NCI-H460 (cell line): Measurements from ENCODE around the gene TSTD1. TPM values are rescaled to one million over a fixed set of nuclear protein-coding genes. Genes with fewer than 3 reads are reported as not detected.
"Not testable (repeated sequence)": the region's sequence is repeated elsewhere in the genome, so short reads cannot be mapped to it uniquely, and the experiment has no call there.

Experiments used
- DNase-seq: peaks from one replicate; pipeline ENCODE4 v3.0.0-alpha.2; 2016; ENCODE audit warnings: low read depth; ENCODE audit errors: extremely low read depth
- total RNA-seq: library from RNA; depleted of rRNA; stranded (reverse); fragments of >200 nt; shearing (Covaris generic); gene quantifications from 2 replicates; pipeline ENCODE4 v1.2.3, GENCODE V29; 2014

Gene TSTD1
- total RNA-seq, 1 experiment from 2014 or later = 29.8 TPM

DNA sequence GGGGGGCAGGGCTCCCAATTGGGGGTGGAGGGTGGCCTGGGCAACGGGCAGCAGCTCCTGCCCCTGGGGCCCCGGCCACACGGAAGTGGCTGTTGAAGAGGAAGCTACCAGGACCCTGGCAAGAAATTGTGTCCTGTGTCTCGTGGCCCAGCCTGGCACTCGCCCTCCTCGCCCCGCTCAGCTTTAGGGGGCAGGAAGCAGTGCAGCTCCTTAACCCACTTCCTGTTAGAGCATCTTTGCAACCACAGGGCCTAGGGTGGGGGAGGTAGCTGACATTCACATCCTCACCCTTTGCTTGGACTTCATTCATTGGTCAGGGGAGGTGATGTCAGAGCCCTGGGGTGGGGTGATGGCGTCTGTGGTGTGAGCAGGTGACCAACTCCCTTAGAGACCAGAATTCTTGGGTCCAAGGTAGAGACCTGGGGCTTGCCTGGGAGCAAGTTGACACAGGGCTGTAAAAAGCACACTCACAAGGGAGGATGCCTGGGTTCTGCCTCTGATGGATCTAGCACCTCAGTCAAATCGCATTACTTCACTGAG is 31.0 kb upstream of the TSTD1 start, which contains the start of gene ARHGAP30:
ARHGAP30 (minus strand) TSS at position 161 of the 540 bp plus-strand sequence. CDS start 267 bp downstream, outside the sequence.
- DNase-seq = no peak

DNA sequence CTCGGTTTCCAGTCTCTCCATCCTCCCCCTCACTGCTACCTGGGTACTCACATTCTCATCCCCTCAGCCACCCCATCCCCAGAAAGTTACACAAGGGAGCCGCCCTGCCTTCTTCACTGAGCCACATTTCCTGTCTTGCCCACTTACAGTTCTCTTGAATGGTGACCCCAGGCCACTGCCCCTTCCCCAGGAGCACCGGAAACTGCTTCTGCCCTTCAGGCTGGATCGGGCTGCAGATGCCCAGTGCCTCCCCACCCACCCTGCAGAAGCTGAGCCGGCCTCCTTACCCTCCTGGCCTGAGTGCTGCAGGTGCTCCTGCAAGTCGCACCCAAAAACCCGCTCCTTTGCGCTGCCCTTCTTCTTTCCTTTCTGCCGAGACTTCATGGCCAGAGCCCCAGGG is 30.5 kb upstream of the TSTD1 start:
- no peak for DNase-seq

DNA sequence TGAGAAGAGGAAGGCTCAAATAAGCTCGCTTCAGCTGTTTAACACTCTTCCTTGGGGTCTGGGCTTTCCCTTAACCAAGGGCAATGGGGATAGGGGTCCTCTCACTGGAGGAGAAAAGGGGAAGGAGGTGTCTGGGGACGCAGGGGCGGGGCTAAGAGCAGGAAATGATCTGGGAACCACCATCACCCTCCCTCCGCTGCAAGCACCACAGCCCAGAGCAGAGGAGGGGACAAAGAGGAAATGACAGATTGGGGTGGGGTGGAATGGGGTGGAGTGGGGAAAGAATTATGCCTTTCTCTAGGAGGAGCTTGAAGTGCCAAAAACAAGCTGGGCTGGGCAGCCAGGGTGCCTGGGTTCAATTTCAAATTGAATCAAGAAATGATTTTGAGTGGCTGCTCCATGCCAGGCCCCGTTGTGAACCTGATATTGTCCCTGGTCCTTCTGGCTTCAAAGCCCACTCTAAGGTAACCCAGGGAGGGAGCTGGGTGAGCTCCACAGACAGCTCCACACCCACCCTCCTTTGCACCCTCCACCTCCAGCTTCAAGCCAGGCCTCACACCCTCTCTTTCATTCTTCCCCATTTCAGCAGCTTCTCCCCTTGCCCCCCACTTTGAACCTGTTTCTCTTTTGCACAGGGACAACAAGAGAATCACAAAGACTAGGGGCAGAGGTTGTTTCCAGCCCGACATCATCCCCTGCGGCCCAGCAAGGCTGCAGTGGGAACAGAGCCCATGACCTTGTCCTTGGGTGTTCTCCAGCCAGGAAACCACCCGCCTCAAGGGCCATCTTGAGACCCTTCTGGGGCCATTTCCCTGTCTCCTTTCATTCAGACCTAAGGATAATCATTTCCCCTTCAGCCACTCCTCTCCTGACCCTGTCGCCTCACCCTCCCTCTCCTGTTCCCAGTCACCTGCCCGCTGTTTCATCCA is 29.8 kb upstream of the TSTD1 start:
- no peak for DNase-seq

DNA sequence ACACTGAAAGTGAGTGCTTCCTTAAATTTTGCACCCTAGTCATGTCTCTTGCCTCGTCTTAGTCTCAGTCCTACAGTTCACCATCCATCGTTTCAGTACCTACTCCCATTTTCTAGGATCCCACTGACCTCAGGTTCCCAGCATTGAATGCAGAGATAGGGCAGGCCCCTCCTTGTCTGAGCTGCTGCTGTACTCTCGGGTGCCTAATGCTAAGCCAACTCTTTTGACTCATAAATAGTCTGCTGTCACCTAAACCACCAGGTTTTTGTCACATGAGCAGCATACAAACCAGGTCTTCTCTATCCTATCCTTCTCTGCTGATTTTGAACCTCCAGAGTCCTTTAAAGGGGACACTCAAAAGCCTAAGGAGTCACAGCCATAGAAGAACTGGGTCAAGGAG is 27.9 kb upstream of the TSTD1 start:
- DNase-seq = no peak

DNA sequence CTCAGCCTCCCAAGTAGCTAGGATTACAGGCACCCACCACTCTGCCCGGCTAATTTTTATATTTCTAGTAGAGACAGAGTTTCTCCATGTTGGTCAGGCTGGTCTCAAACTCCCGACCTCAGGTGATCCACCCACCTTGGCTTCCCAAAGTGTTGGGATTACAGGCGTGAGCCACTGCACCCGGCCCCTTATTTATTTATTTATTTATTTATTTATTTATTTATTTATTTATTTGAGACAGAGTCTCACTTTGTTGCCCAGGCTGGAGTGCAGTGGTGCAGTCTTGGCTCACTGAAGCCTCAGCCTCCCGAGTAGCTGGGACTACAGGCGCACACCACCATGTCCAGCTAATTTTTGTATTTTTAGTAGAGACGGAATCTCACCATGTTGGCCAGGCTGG is 26.9 kb upstream of the TSTD1 start:
- DNase-seq = not testable (repeated sequence)

DNA sequence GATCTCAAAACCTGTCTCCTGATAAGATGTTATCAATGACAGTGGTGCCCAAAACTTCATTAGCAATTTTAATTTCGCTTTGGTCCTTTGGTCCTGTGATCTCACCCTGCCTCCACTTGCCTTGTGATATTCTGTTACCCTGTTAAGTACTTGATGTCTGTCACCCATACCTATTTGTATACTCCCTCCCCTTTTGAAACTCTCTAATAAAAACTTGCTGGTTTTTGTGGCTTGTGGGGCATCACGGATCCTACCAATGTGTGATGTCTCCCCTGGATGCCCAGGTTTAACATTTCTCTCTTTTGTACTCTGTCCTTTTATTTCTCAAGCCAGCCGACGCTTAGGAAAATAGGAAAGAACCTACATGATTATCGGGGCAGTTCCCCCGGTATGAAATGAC is 25.2 kb upstream of the TSTD1 start:
- DNase-seq = not testable (repeated sequence)

DNA sequence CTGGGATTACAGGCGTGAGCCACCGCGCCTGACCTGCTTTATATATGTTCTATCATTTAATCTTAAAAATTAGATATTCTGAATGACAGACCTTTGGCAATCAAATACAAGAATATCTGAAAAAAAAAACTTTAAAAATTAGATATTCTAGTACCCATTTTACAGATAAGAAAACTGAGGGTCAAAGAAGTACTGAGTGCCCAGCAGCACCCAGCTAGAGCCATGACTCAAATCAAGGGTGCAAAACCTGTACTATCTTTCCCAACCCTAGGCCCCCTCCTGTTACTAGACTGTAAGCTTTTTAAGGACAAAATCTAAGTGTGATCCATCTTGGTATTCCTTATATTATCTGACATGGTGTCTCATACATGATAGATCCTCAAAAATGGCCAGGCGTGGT is 22.7 kb upstream of the TSTD1 start:
- no peak for DNase-seq

DNA sequence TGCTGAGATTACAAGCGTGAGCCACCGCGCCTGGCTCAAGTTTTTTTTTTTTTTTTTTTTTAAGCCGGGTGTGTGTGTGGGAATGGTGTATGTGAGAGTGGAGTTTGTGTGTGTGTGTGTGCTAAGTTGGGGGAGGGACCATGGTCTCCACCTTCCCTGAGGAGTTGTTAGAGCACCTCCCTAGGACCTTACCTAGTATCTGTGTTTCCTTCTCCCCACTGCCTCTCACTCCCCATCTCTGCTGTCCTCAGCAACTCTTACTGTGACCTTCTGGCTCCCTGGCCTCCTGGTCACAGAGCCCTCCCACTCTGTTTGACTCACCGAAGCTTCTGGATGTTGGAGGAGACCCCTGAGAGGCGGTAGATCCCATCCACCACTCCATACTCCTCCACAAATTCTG is 20.5 kb upstream of the TSTD1 start:
- no peak for DNase-seq

DNA sequence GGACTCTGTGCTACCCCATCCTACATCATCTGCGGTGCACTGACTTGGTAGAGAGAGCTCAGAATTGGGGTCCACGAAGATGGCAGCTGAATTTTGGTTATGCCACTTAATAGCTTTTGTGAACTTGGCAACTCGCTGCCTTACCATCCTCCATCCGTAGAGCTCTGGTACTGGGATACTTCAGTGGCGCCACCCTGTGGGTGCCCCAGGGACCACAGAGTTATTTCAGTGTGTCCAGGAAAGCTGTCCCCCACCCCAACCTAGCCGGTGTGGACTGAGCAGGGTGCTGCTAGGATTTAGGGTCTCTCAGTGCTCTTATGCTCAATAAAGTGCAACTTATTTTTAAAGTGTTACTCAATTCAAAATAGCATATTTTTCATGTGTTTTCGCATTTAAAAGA is 16.0 kb upstream of the TSTD1 start:
- no peak for DNase-seq

DNA sequence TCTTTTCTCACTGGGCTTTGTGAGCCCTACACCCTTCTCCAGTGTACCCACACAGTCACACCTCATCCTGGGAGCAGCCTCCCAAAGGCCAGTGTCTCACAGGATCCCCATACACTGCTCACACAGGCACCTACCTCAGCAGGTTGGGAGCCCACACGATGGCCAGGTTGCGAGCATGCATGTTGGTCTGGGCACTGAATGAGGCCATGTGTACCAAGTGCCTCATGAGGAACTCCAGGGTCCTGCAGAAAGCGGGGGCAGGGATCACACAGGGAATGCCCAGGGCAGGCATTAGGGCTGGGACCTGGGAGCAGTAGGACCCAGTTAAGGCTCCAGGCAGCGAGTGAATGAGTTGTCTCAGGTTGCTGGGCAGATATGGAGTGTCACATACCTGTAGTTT is 15.5 kb upstream of the TSTD1 start:
- DNase-seq = no peak

DNA sequence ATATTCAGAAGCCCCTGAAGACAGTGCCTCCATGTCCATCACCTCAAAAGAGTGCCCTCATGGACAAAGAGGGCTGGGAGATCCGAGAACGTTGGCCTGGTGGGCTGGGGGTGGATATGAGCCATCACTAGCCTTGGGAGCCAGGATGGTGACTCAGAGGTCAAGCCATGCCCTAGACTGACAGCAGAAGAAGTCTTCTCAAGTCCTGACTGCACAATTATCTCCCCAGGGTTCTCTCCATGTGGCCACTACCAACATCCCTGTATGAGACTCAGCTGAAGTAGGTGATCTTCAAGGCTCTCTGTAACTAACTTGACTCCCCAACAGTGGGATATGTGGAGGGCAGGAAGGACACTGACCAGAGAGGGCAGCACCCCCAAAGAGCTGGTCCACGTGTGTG is 14.1 kb upstream of the TSTD1 start:
- no peak for DNase-seq

DNA sequence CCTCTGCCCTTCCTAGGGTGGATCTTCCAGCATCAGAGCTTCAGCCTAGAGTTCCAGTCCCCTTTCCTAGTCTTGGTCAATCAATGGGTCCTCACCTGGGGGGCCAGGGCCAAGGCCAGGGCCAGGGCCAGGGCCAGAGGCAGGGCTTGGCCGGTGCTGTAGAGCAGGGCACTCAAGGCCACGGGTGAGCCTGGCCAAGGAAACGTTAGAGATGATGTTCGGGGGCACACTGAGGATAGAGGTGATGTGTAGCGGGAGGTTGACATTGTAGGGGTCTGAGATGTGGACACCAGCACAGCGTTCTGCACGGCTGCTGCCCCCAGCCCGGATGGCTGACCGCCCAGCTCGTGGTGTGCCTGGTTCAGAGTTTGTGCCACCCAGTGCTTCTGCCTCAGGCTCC is 12.5 kb upstream of the TSTD1 start:
- DNase-seq = no peak

DNA sequence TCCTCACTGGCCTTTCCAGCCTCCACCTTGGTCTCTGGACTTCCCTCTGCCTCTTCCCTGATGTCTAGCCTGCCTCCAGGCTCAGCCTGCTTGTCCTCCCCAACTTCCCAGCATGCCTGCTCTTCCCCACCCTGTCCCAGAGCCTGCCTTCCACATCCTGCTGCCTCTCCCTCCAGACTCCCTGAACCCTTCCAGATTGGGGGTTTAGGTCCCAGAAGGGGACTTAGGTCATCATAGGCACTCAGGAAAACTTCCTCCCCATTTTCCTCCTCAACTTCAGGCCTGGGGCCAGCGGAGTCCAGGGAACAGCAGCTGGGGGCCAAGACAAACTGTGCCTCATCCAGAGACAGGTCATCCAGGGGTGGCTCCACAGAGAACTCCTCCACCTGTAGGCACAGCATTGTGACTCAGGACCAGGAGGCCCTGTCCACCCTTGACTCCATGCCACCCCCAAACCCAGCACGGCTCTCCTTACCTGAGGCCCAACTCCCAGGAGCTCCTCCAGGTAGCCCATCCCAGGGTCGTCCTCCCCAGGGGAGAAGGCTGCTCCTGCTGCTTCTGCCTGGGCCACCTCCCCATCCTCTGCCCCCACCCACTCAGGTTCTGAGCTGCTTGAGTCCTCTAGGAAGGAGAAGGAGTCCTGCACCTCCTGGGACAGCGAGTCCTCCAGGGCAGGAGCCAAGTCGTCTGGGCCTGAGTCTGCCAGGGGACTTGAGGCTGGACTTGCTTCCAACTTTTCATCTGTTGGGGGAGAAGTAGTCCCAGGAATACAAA is 10.4 kb upstream of the TSTD1 start:
- DNase-seq = no peak

DNA sequence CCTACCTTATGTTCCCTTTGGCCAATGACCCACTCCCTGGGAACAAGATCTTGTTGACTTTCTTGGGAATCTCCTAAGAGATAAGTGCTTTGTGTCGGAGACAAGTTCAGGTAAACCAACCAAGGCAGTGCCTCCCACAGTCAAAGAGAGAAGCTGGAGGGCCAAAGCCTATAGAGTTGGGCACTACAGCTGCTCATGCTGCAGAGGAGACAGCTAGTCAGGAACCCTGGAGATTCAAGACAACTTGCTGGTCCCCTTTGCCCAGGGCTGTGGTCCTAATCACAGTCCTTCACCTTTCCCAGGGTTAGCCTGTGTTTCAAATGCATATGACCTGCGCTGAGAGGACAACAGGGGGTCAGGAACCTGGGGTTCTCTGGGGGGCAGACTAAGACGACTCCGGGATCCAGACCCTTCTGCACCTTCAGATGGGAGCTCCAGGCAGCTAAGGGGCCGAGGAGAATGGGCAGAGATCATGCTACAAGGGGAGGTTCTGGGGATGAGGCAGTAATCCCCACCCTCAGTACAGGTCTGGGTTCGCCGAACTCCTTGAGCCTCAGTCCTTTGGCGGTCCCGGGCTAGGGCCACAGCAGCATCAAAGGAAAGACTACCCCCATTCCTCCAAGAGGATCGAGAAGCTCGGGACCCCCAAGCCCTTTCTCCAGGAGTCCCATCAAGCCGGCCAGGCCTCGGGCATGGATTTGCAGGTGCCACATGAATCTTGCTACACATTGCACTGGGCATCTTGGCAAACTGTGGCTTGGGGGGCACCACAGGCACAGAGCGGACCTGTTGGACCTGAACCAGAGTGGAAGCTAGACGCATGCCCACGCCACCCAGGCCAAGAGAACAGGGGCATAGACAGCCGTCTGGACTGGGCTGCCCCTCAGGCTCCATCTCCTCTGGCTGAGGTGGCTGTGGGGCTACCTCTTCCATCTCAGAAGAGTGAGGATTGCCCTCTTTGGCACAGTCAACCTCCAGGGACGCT is 9.0 kb upstream of the TSTD1 start:
- no peak for DNase-seq

DNA sequence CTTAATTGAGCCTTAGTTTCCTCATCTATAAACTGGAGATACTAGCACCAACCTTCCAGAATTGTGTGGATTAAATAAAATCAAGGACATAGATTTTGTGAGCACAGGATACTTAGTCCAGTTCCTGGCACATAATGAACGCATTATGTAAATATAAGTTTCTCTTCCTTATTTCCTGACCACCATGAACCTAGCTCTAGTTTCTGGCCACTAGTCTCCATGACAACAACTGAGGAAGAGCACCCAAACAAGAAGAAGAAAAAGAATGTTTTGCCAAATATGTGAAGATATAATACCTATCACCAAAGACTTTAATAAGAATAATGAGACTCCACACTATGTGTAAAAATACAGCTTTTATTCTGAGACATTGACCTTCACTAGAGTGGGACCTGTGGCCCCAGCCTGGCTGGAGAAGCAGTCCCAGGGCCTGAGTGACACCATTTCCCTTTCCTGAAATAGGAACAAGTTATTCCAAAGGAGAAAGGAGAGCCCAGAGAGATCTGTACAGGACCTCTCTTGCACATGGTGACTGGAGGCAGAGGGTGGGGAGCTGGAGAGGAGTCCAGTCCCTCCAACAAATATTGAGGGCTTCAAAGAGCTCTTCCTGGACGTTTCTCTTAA is 8.0 kb upstream of the TSTD1 start:
- no peak for DNase-seq

DNA sequence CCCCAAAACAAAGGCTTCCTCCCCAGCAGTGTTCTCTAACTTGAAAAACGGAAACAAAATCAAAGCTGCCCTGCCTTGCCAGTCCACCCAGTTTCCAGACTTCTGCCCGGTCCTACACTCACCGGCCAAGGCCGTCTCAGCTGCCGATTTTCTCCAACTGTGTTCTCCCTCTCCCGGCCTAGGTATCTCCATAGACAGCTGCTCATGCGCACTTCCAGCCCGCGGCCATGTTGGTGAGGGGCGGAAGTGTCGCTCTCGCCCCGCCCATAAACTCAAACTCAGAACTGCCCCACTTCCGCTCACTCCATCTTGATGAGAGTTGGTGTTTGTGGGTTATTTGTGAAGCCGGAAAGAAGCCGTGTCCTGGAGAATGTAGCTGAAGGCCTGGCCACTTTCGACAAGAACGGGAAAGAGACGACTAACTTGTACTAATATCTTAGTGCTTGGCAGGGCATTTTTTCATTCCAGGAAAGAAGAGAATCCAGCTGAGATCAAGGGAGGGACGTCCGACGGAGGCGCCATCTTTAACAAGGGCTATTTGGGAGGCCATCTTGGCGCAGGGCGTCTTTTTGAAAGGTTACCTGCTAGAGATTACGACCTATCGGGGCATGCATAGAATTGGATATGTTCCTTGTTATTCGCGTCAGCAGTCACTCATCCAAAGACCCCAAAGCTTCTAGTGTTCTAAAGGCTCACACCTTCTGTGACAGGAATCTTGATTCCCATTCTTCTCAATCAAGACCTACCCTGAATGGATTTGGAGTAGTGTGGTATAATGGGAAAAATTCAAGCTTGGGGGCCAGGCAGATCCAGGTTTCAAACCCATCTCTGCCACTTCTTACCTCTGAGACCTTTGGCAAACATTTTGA is 7.2 kb upstream of the TSTD1 start, which contains the start of gene USF1:
USF1 (minus strand) TSS at position 242 of the 869 bp plus-strand sequence. CDS start 2,702 bp downstream, outside the sequence.
- peak; percentile 97 for DNase-seq

DNA sequence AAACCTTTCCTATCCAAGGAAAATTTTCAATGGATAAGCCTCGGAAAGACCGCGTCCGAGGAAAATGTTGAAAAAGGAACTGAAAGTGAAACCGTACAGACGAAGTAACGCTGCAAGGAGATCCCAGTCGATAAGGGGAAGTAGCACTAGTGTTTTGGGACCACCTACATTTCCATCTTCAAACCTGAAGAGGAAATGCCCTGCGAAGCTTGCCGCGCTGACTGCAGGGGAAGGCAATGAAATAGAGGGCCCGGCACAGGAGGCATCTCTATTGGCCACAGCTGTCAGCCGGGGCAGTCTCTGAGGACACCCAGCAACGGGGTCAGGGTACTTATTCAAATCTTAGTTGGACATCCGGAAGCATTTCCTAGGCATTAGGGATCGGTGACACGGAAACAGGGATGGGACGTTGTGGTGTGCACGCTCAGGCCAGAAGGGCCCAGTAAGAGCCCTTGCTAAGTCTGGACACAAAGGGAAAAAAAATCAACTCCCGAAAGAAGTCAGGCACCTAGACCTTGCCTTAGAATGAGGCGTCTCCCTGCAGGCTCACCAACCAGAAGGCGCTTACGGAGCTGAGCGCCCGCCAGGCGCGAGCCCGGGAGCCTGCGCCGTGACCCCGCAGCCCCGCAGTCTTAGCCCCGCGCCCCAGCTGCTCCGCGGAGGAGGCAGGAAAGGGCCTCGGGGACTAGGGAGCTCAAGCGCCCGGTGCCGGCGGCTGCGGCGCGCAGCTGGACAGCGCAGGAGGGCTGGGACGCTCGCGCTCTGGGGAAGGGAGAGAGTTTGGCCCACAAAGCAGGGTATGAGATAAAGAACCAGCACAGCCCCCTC is 6.4 kb upstream of the TSTD1 start:
- peak; percentile 55 for DNase-seq

DNA sequence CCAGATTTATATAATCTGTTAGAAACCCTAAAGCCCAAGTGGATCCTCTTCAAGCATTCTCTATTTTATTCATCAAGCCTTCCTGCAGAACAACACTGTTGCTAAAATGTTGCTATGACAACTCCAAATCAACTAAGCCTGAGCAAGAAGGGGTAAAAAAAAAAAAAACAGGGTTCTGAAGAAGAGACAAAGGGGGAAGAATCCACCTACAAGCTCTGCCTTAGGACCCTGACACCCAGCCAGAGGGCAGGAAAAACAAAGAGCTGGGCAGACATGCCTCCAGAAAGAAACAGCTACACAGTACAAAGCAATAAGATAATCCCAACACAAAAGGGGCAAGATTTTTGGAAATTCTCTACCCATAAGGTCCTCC is 5.8 kb upstream of the TSTD1 start:
- no peak for DNase-seq
